ENCODE measurements around the gene SF3A2.

The SF3A2 gene

GRCh38 chr19:2227415-2228156 is 9.0 kb upstream of the SF3A2 start:
- Histone ChIP-seq H3K36me3 (ENCODE audit: control insufficient read depth in 2 of 2, insufficient read depth in 1 of 2, low read length in 2 of 2) (peaks cover 4 to 75% of the 10 kb centered on the region in 2 experiments; a peak in 2 of 3 replicates), H3K9me3 (ENCODE audit: control insufficient read depth, insufficient read depth, low read depth, low read length) (no peaks in the 10 kb centered on the region), H3K4me3 (ENCODE audit: low read depth, low read length) (no peak overlapping the region), H3K4me1 (ENCODE audit: control insufficient read depth, insufficient read depth, low read length) (no peaks in the 10 kb centered on the region), H3K27ac (ENCODE audit: extremely low read depth, low read depth, low read length) (no peak overlapping the region)
- ChIA-PET POLR2A (interaction anchor here (0.6 kb wide), 1 partner anchor 353 kb away, joined by 3 read pairs; no protein-coding TSS in a partner anchor), CTCF (interaction anchor here (1.3 kb wide), 1 partner anchor 8 kb away, joined by 5 read pairs; the partner anchor contains the start of gene PLEKHJ1)
- TF ChIP-seq ZFHX2 (tag by site-specific recombination; conservative IDR thresholded peaks at IDR 0.05): 0 out of 2 replicates have a peak, but pooled peaks have one; percentile 27
- no peak for TF ChIP-seq RBAK (tag by site-specific recombination; IDR thresholded peaks at IDR 0.05)
- TF ChIP-seq EGR2 (tag by site-specific recombination; IDR thresholded peaks at IDR 0.05; ENCODE audit: low read depth): 0 out of 2 replicates have a peak, but pooled peaks have one; percentile 29
- no peak for TF ChIP-seq KLF1 (tag by site-specific recombination; IDR thresholded peaks at IDR 0.05)
- TF ChIP-seq ZNF558 (tag by site-specific recombination; IDR thresholded peaks at IDR 0.05): no peak
- no peak for TF ChIP-seq ZNF513 (tag by site-specific recombination; IDR thresholded peaks at IDR 0.05)
- no peak for TF ChIP-seq ZNF354C (tag by site-specific recombination; IDR thresholded peaks at IDR 0.05; ENCODE audit: borderline replicate concordance, low read depth)
- TF ChIP-seq ZBTB1 (tag by site-specific recombination; IDR thresholded peaks at IDR 0.05): no peak
- no peak for TF ChIP-seq ZNF350 (tag by site-specific recombination; IDR thresholded peaks at IDR 0.05)
- TF ChIP-seq, protein P1, sequence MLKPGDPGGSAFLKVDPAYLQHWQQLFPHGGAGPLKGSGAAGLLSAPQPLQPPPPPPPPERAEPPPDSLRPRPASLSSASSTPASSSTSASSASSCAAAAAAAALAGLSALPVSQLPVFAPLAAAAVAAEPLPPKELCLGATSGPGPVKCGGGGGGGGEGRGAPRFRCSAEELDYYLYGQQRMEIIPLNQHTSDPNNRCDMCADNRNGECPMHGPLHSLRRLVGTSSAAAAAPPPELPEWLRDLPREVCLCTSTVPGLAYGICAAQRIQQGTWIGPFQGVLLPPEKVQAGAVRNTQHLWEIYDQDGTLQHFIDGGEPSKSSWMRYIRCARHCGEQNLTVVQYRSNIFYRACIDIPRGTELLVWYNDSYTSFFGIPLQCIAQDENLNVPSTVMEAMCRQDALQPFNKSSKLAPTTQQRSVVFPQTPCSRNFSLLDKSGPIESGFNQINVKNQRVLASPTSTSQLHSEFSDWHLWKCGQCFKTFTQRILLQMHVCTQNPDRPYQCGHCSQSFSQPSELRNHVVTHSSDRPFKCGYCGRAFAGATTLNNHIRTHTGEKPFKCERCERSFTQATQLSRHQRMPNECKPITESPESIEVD (tag by site-specific recombination; IDR thresholded peaks at IDR 0.05): no peak

GRCh38 chr19:2228157-2229030 is 8.2 kb upstream of the SF3A2 start:
- no peak for TF ChIP-seq PRDM4 (tag by site-specific recombination; IDR thresholded peaks at IDR 0.05)
- TF ChIP-seq, protein P2, sequence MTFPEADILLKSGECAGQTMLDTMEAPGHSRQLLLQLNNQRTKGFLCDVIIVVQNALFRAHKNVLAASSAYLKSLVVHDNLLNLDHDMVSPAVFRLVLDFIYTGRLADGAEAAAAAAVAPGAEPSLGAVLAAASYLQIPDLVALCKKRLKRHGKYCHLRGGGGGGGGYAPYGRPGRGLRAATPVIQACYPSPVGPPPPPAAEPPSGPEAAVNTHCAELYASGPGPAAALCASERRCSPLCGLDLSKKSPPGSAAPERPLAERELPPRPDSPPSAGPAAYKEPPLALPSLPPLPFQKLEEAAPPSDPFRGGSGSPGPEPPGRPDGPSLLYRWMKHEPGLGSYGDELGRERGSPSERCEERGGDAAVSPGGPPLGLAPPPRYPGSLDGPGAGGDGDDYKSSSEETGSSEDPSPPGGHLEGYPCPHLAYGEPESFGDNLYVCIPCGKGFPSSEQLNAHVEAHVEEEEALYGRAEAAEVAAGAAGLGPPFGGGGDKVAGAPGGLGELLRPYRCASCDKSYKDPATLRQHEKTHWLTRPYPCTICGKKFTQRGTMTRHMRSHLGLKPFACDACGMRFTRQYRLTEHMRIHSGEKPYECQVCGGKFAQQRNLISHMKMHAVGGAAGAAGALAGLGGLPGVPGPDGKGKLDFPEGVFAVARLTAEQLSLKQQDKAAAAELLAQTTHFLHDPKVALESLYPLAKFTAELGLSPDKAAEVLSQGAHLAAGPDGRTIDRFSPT (tag by site-specific recombination; IDR thresholded peaks at IDR 0.05): peak; percentile 21; the same call in 1 of the 2 replicates
- H3K27ac ChIP-seq (ENCODE audit: extremely low read depth, low read depth, low read length): no peak overlapping the region
- no peaks in the 10 kb centered on the region for H3K4me1 ChIP-seq (ENCODE audit: control insufficient read depth, insufficient read depth, low read length)
- H3K9me3 ChIP-seq (ENCODE audit: control insufficient read depth, insufficient read depth, low read depth, low read length): no peaks in the 10 kb centered on the region
- peaks cover 4 to 81% of the 10 kb centered on the region in 2 experiments; a peak in 2 of 3 replicates for H3K36me3 ChIP-seq (ENCODE audit: control insufficient read depth in 2 of 2, insufficient read depth in 1 of 2, low read length in 2 of 2)
- ChIA-PET CTCF (no interaction called here), POLR2A (interaction anchor here (0.6 kb wide), 1 partner anchor 354 kb away, joined by 3 read pairs; no protein-coding TSS in a partner anchor)
- H3K4me3 ChIP-seq (ENCODE audit: low read depth, low read length): no peak overlapping the region
